SKM-1 treated with dmso at 0.1 percent for 144 hours (cell line): ENCODE results near the gene PGLYRP2.
"Not testable (repeated sequence)": the region's sequence is repeated elsewhere in the genome, so short reads cannot be mapped to it uniquely, and the experiment has no call there.

Experiments used
- DNase-seq: peaks from one replicate; lab custom pipeline; 2025; ENCODE audit not compliant: unreplicated experiment; lab: John Stamatoyannopoulos, UW

The PGLYRP2 gene

DNA sequence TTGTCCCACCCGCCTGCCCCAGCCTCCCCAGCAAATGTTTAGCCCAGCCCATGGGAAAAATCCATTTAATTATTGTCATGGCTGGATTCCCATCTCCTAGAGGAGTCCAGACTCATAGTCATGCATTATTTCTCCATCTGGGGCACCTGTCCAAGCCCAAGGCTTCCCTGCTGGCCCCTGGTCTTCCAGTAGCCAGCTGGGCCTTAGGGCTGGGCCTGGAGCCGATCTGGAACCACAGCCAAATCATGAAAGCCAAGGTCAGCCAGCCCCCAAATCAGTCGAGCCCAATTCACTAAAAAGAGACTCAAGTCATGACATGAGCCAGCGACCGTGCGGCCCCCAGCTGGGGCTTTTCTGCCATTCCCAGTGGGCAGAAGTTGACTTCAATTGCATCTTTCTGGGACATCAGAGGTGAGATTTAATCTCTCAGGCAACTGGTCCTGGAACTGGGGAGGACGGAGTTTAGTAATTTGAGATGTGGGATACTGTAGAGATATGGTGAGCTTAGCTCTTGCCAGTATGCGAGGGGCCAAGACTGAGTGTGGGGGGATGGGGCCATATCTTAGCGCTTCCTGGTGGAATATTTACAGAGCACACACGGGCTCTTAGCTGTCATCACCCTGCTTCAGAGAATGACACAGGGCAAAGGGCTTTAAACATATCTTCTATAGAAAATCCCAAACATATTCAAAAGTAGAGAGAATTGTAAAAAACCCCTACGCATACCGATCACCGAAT lies 9.4 kb upstream of the PGLYRP2 start:
- no peak for DNase-seq

DNA sequence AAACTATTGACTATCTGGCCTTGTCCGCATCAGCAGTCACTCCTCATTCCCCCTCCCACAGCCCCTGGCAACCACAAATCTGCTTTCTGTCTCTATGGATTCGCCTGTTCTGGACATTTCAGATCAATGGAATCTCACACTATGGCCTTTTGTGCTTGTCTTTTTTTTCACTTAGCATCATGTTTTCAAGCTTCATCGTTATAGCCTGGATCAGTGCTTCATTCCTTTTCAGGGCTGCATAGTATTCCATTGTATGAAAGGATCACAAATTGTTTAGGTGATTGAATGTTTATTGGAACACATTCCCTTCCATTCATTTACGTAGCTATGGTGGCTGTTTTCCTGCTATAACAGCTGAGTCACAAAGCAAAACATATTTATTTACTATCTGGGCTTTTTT lies 7.7 kb upstream of the PGLYRP2 start:
- DNase-seq, result no peak

- not testable (repeated sequence) for DNase-seq
Measured at GRCh38 chr19:15485768-15486167, 6.5 kb upstream of the PGLYRP2 start.

GRCh38 chr19:15480996-15481395 lies 1.7 kb upstream of the PGLYRP2 start:
- DNase-seq, result not testable (repeated sequence)

DNA sequence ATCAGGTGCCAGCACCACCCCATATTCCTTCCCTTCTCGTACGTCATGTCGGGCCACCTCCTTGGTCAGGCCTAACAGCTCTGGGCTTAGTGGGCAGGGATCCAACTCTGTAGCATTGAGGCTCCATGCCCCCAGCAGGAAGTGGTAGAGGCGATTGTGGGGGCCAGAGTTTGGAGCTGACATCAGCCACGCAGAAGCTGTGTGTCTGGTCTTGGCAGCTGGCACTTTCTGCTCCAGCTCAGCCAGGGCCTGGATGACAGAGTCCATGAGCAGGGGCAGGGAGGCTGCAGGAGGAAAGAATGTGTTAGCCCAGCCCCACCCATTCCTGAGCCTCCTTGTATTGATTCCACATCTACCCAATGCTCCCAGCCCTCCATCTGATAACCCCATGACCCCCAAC lies 3.0 kb downstream of the PGLYRP2 start:
- no peak for DNase-seq

DNA sequence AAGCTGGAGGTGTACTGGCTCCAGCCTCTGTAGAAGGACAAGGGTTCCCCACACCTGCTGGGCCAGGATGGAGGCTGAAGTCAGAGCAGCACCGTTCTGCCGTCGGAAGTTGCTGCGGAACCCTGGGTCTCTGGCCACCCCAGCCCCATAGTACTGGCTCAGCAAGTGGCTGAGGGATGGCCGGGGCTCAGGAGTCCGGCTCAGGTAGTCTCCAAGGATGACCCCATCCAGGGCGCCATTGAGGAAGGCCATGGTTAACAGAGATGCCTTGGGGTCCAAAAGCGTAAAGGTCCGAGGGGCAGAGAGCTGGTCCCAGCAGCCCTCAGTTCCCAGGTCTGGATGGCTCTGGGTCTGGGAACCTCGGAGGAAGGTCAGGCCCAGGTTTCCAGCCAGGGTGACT lies 3.7 kb downstream of the PGLYRP2 start:
- DNase-seq, result no peak

DNA sequence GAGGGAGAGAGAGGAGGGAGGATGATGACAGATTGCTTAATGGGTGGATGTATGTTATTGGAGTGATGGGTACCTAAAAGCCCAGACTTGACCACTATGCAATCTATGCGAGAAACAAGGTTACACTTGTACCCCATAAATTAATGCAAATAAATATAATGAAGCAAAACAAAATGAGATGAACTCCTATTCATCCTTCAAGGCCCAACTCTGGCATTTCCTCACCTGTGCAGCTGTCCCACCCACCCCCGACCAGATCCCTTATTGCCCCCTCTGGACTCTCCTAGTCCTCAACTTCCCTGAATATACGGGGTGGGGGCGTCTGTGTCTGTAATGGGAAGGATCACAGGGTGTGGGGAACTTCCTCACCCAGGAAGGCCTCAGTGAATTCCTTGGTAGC lies 4.1 kb downstream of the PGLYRP2 start:
- no peak for DNase-seq

DNA sequence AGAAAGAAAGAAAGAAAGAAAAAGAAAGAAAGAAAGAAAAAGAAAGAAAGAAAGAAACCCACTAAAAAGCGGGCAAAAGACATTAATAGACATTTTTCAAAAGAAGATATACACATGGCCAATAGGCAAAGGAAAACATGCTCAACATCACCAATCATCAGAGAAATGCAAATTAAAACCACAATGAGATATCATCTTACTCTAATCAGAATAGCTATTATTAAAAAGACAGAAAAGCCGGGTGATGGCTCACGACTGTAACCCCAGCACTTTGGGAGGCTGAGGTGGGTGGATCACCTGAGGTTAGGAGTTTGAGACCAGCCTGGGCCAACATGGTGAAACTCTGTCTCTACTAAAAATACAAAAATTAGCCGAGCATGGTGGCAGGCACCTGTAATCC lies 5.5 kb downstream of the PGLYRP2 start:
- DNase-seq, result not testable (repeated sequence)

DNA sequence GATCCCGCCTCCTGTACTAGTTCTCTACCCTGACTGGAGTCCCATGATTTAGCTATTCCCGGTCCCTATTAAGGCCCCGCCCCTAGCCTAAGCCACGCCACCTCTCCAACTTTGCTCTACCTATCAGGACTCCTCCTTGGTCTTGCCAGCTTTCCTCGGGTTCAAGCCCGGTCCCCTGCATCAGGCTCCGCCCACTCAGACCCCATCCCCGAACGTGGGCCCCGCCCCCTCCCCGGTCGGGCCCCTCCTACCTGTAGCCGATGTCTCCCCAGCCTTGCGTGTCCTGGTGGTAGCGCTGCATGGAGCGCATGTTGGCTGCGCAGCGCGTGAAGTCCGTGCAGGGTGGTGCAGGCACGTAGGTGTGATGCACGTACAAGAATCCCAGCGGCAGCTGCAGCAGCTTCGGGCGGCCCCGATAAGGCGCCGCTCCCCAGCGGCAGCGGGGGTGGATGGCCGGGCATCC lies 7.6 kb downstream of the PGLYRP2 start:
- no peak for DNase-seq

DNA sequence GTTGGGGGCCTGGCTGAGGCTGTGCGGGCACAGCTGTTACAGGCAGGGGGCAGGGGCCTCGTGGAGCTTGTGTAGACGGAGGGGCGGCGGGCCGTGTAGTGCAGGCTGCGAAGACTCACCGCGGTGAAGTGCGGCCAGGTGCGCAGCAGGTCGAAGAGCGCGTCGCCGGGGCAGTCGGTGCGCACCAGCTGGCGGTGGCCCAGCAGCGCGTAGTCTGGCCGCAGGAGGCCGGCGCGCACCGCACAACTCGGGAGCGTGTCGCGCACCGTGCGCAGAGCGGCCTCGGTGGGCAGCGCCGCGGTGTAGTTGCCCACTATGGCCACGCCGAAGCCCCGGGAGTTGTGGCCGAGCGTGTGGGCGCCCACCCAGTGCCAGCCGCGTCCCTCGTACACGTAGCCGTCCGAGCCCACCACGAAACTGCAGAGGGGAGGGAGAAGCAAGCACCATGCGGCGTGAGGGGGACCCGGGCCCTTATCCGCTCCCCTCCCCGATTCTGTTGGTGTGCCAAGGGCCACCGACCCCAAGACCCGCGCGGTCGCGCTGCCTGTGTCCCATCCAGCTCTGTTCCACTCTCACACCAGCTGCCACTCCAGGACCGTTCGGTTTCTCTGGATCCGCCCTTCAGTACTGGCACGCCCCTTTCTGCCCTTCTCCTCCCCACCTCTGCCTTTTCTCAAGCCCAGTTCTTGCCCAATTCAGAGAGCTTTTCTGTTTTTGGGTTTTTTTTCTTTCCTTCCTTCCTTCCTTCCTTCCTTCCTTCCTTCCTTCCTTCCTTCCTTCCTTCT lies 9.6 kb downstream of the PGLYRP2 start:
- no peak for DNase-seq

GRCh38 chr19:15468675-15469512 lies 10.4 kb downstream of the PGLYRP2 start:
- DNase-seq, result no peak

GRCh38 chr19:15467734-15468214 lies 11.5 kb downstream of the PGLYRP2 start:
- DNase-seq, result no peak

- DNase-seq, result peak; percentile 37
Measured at GRCh38 chr19:15466851-15467733, 12.2 kb downstream of the PGLYRP2 start.

DNA sequence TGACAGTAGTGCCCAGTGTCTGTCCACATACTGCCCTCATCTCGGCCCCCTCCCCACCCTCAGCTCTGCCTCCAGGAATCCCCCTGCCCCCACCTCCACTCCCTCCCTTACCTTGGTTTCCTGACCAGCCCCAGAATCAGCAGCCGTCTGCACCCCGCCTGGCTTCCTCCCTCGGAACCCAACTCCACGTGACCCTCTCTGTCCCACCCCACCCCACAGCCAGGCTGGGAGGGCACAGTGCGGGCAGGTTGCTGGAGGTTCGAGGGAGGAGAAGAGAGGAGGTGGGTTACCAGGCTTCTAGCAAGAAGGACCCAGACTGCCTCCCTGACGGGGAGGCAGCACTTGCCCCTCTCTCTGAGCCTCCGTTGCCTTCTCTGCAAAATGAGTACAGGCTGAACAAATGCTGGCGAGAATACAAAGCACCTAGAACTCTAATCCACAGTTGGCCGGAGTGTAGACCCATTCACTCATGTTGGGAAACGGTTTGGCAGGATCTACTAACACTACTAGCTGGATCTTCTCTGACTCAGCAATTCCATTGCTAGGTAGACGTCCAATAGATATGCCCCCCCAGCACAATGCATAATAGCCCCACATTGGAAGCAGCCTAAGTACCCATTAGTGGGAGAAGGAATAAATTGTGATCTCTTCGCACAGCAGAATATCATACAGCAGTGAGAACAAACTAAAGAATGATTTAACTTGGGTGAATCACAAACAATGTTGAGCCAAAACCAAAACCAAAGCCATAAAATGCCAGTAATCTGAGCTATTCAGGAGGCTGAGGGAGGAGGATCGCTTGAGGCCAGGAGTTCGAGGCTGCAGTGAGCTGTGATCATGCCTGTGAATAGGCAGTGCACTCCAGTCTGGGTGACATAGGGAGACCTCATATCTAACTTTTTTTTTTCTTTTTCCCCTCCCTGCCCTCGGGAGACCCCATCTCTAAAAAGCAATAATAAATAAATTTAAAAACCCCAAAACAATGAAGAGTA lies 14.6 kb downstream of the PGLYRP2 start, which contains the start of gene RASAL3:
Gene RASAL3 (minus strand): TSS at position 151 of the 992 bp plus-strand sequence. CDS start 186 bp downstream, outside the sequence.
- DNase-seq, result peak; percentile 54

GRCh38 chr19:15463861-15464371 lies 15.4 kb downstream of the PGLYRP2 start:
- peak; percentile 70 for DNase-seq

GRCh38 chr19:15461694-15462093 lies 17.6 kb downstream of the PGLYRP2 start:
- no peak for DNase-seq

- no peak for DNase-seq
Measured at GRCh38 chr19:15457701-15458484, 21.4 kb downstream of the PGLYRP2 start.
